Prostate gland (tissue), 1 donor: Measurements from ENCODE around the gene PCNT.

Experiments used
- POLR2A ChIP-seq: fragments of 450-650 bp; IDR thresholded peaks from one replicate; pipeline ENCODE4 v1.6.1; 2016; ENCODE audit warnings: antibody characterized with exemption, mild to moderate bottlenecking
- POLR2AphosphoS5 ChIP-seq: sonication (generic); formaldehyde crosslinking; IDR thresholded peaks from one replicate; pipeline ENCODE4 v1.6.1; 2017; ENCODE audit warnings: antibody characterized with exemption

GRCh38 chr21:46317710-46318463 lies 6.1 kb upstream of the PCNT start:
- TF ChIP-seq POLR2AphosphoS5 (peak; percentile 22), POLR2A (no peak)
